Mammary epithelial cell (primary cell): ENCODE data around the gene VPS72.
A peak's percentile ranks its signal among the peaks of the same experiment; 100 is the strongest.

Experiments
- EZH2 ChIP-seq: IDR thresholded peaks from 2 replicates; pipeline ENCODE4 v1.6.1; 2012; ENCODE audit warnings: low read length, inconsistent platforms, borderline replicate concordance
- TF ChIP-seq, protein P1 (sequence below), 2 donors: IDR thresholded peaks in 1 of 2; conservative IDR thresholded peaks in 1 of 2; 2 replicates each; pipeline ENCODE4 v1.5.1; 2011 to 2012; ENCODE audit warnings: inconsistent platforms in 2 of 2, low read length in 2 of 2, mild to moderate bottlenecking in 2 of 2, control low read depth in 1 of 2, low read depth in 1 of 2; ENCODE audit not compliant: insufficient read depth in 1 of 2; ENCODE audit errors: extremely low read depth in 1 of 2

- TF ChIP-seq, protein P1, sequence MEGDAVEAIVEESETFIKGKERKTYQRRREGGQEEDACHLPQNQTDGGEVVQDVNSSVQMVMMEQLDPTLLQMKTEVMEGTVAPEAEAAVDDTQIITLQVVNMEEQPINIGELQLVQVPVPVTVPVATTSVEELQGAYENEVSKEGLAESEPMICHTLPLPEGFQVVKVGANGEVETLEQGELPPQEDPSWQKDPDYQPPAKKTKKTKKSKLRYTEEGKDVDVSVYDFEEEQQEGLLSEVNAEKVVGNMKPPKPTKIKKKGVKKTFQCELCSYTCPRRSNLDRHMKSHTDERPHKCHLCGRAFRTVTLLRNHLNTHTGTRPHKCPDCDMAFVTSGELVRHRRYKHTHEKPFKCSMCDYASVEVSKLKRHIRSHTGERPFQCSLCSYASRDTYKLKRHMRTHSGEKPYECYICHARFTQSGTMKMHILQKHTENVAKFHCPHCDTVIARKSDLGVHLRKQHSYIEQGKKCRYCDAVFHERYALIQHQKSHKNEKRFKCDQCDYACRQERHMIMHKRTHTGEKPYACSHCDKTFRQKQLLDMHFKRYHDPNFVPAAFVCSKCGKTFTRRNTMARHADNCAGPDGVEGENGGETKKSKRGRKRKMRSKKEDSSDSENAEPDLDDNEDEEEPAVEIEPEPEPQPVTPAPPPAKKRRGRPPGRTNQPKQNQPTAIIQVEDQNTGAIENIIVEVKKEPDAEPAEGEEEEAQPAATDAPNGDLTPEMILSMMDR (conservative IDR thresholded peaks at IDR 0.05 in 1 of 2, IDR thresholded peaks at IDR 0.05 in 1 of 2; ENCODE audit: extremely low read depth in 1 of 2, insufficient read depth in 1 of 2, low read depth in 1 of 2, low read length in 2 of 2): no peak
- TF ChIP-seq EZH2: peak; percentile 53
Observed at GRCh38 chr1:151146072-151146411, 44.0 kb downstream of the VPS72 start.
